ENCODE results near the gene OR10W1.

The OR10W1 gene

GRCh38 chr11:58268142-58268541, at the start of gene OR10W1:
Gene OR10W1, minus strand, starts transcription at chr11:58268260. Its CDS starts 402 bp downstream, at chr11:58267858.
- TF ChIP-seq ZNF274 (IDR thresholded peaks at IDR 0.05; ENCODE audit: low read depth, low read length): no peak
- H3K4me3 ChIP-seq (ENCODE audit: low read length): no peak within 1 kb of the TSS

DNA sequence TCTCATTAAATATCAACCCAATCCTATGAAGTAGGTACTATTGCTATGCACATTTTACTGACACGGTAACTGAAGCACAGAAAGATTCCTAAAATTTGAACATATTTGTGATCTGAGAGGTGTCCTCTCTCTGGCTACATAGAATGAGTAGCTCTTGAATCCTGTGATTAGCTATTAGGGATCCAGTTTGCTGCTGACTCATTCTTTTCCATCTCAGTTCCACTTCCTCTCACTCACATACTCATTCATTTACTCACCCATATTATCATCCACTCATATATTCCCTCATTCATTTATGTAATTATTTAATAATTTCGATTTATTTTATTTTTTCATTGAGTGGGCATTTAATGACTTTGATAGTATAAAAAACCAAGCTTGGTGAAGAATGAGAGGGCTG, 48.1 kb upstream of the OR10W1 start:
- H3K4me3 ChIP-seq (ENCODE audit: low read length): no peak overlapping the region
- no peak for TF ChIP-seq ZNF274 (IDR thresholded peaks at IDR 0.05; ENCODE audit: low read depth, low read length)

- H3K4me3 ChIP-seq (ENCODE audit: low read length): no peak overlapping the region
- TF ChIP-seq ZNF274 (IDR thresholded peaks at IDR 0.05; ENCODE audit: low read depth, low read length): no peak
Observed at GRCh38 chr11:58301576-58301975, 33.5 kb upstream of the OR10W1 start.

DNA sequence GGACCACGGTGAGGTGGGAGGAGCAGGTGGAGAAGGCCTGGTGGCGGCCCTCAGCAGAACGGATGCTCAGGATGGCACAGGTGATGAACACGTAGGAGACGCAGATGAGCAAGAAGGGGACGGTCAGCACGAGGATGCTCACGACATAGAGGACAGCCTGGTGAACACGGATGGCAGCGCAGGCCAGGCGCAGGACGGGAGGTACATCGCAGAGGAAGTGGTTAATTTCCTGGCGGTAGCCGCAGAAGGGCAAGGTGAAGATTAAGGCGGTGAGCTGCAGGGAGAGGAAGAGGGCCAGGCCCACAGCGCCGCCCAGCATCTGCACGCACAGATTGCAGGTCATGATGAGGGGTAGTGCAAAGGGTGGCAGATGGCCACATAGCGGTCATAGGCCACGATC, 24.0 kb upstream of the OR10W1 start:
- TF ChIP-seq ZNF274 (IDR thresholded peaks at IDR 0.05; ENCODE audit: low read depth, low read length): no peak

GRCh38 chr11:58289266-58289665, 21.2 kb upstream of the OR10W1 start:
- TF ChIP-seq ZNF274 (IDR thresholded peaks at IDR 0.05; ENCODE audit: low read depth, low read length): no peak
- H3K4me3 ChIP-seq (ENCODE audit: low read length): no peak overlapping the region

More for the DNA sequence above, 24.0 kb upstream of the OR10W1 start:
- H3K4me3 ChIP-seq (ENCODE audit: low read length): no peak overlapping the region

GRCh38 chr11:58286249-58286648, 18.2 kb upstream of the OR10W1 start:
- TF ChIP-seq ZNF274 (IDR thresholded peaks at IDR 0.05; ENCODE audit: low read depth, low read length): no peak
- no peak overlapping the region for H3K4me3 ChIP-seq (ENCODE audit: low read length)

DNA sequence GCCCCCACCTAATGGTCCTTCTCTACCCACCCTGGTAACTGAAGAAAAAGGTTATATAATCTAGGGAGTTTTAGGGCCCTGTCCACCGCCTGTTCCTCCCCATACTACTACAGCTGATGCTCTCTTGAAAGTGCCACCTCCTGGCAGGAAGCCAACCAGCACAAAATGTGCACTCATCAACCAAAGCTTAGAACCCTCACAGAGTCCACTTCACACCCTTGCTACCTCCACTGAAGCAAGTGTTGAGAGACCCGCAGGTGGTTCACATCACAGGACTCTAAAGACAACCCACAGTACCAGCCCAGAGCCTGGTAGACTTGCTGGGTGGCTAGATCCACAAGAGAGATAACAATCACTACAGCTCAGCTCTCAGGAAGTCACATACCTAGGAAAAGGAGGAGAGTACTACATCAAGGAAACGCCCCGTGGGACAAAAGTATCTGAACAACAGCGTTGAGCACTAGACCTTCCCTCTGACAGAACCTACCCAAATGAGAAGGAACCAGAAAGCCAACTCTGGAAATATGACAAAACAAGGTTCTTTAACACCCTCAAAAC, 17.5 kb upstream of the OR10W1 start:
- H3K4me3 ChIP-seq (ENCODE audit: low read length): no peak overlapping the region
- TF ChIP-seq ZNF274 (IDR thresholded peaks at IDR 0.05; ENCODE audit: low read depth, low read length): no peak

- no peak for TF ChIP-seq ZNF274 (IDR thresholded peaks at IDR 0.05; ENCODE audit: low read depth, low read length)
- H3K4me3 ChIP-seq (ENCODE audit: low read length): no peak overlapping the region
Observed at GRCh38 chr11:58276151-58276550, 8.1 kb upstream of the OR10W1 start.

GRCh38 chr11:58275002-58275401, 6.9 kb upstream of the OR10W1 start:
- no peak for TF ChIP-seq ZNF274 (IDR thresholded peaks at IDR 0.05; ENCODE audit: low read depth, low read length)
- H3K4me3 ChIP-seq (ENCODE audit: low read length): no peak overlapping the region

GRCh38 chr11:58259983-58260382, 8.1 kb downstream of the OR10W1 start:
- no peak overlapping the region for H3K4me3 ChIP-seq (ENCODE audit: low read length)
- no peak for TF ChIP-seq ZNF274 (IDR thresholded peaks at IDR 0.05; ENCODE audit: low read depth, low read length)

GRCh38 chr11:58254936-58255335, 13.1 kb downstream of the OR10W1 start:
- H3K4me3 ChIP-seq (ENCODE audit: low read length): no peak overlapping the region
- no peak for TF ChIP-seq ZNF274 (IDR thresholded peaks at IDR 0.05; ENCODE audit: low read depth, low read length)

- TF ChIP-seq ZNF274 (IDR thresholded peaks at IDR 0.05; ENCODE audit: low read depth, low read length): no peak
- H3K4me3 ChIP-seq (ENCODE audit: low read length): no peak overlapping the region
Observed at GRCh38 chr11:58243954-58244353, 24.1 kb downstream of the OR10W1 start.

DNA sequence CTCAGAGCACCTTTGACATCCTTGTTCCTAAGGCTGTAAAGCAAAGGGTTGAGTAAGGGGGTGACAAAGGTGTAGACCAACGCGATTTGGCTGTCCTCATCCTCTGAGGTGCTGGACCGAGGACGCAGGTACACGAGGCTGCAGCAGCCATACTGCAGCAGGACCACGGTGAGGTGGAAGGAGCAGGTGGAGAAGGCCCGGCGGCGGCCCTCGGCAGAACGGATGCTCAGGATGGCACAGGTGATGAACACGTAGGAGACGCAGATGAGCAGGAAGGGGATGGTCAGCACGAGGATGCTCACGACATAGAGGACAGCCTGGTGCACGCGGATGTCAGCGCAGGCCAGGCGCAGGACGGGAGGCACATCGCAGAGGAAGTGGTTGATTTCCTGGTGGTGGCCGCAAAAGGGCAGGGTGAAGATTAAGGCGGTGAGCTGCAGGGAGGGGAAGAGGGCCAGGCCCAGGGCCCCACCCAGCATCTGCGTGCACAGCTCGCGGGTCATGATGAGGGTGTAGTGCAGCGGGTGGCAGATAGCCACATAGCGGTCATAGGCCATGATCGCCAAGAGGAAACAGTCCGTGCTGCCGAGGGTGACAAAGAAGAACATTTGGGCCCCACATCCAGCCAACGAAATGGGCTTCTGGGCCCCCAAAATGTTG, 40.0 kb downstream of the OR10W1 start:
- no peak for TF ChIP-seq ZNF274 (IDR thresholded peaks at IDR 0.05; ENCODE audit: low read depth, low read length)
- H3K4me3 ChIP-seq (ENCODE audit: low read length): no peak overlapping the region

GRCh38 chr11:58222721-58223120, 45.3 kb downstream of the OR10W1 start:
- no peak overlapping the region for H3K4me3 ChIP-seq (ENCODE audit: low read length)
- no peak for TF ChIP-seq ZNF274 (IDR thresholded peaks at IDR 0.05; ENCODE audit: low read depth, low read length)
